GM19463 (cell line): ENCODE results near the gene PIEZO2.
"Not testable (repeated sequence)": the region's sequence is repeated elsewhere in the genome, so short reads cannot be mapped to it uniquely, and the experiment has no call there.

Experiments used
- ATAC-seq: cut with Tn5 transposase; IDR thresholded peaks from one replicate; pipeline ENCODE4 v1.9.1; 2021; ENCODE audit warnings: mild to moderate bottlenecking, moderate library complexity; ENCODE audit not compliant: unreplicated experiment

PIEZO2 gene

GRCh38 chr18:11149441-11150270 lies at the start of gene PIEZO2:
Gene PIEZO2, minus strand, starts transcription at chr18:11149569. Its CDS starts 981 bp downstream, at chr18:11148588.
- ATAC-seq = peak; percentile 92

GRCh38 chr18:11183637-11184036 lies 34.3 kb upstream of the PIEZO2 start:
- ATAC-seq = no peak

- not testable (repeated sequence) for ATAC-seq
Measured at GRCh38 chr18:11181629-11182028, 32.3 kb upstream of the PIEZO2 start.

- no peak for ATAC-seq
Measured at GRCh38 chr18:11179959-11180519, 30.7 kb upstream of the PIEZO2 start.

GRCh38 chr18:11178951-11179549 lies 29.7 kb upstream of the PIEZO2 start:
- ATAC-seq = no peak

GRCh38 chr18:11177382-11177781 lies 28.0 kb upstream of the PIEZO2 start:
- ATAC-seq = no peak

- ATAC-seq = no peak
Measured at GRCh38 chr18:11176481-11176881, 27.1 kb upstream of the PIEZO2 start.

GRCh38 chr18:11175266-11175979 lies 26.1 kb upstream of the PIEZO2 start:
- no peak for ATAC-seq

GRCh38 chr18:11174179-11174578 lies 24.8 kb upstream of the PIEZO2 start:
- not testable (repeated sequence) for ATAC-seq

GRCh38 chr18:11167778-11168177 lies 18.4 kb upstream of the PIEZO2 start:
- ATAC-seq = no peak

GRCh38 chr18:11165952-11166351 lies 16.6 kb upstream of the PIEZO2 start:
- no peak for ATAC-seq

GRCh38 chr18:11165138-11165537 lies 15.8 kb upstream of the PIEZO2 start:
- no peak for ATAC-seq

- ATAC-seq = peak; percentile 61
Measured at GRCh38 chr18:11163665-11164064, 14.3 kb upstream of the PIEZO2 start.

GRCh38 chr18:11162889-11163288 lies 13.5 kb upstream of the PIEZO2 start:
- no peak for ATAC-seq

- ATAC-seq = no peak
Measured at GRCh38 chr18:11162462-11162861, 13.1 kb upstream of the PIEZO2 start.

GRCh38 chr18:11160313-11160712 lies 10.9 kb upstream of the PIEZO2 start:
- ATAC-seq = no peak

GRCh38 chr18:11159844-11160243 lies 10.5 kb upstream of the PIEZO2 start:
- ATAC-seq = no peak

- no peak for ATAC-seq
Measured at GRCh38 chr18:11156978-11157377, 7.6 kb upstream of the PIEZO2 start.

- no peak for ATAC-seq
Measured at GRCh38 chr18:11155034-11155759, 5.8 kb upstream of the PIEZO2 start.

- ATAC-seq = no peak
Measured at GRCh38 chr18:11154368-11154989, 5.1 kb upstream of the PIEZO2 start.
